PC-9 (cell line): Measurements from ENCODE around the gene MTX1.

Experiments used
- CTCF ChIP-seq: fragments of 200-600 bp; sonication (generic); conservative IDR thresholded peaks from 2 replicates; pipeline ENCODE4 v1.6.1; 2017; ENCODE audit warnings: mixed run types, antibody characterized with exemption, mild to moderate bottlenecking, moderate library complexity
- EZH2 ChIP-seq: fragments of 200-600 bp; sonication (generic); IDR thresholded peaks from 2 replicates; pipeline ENCODE4 v1.8.0; 2017; ENCODE audit warnings: antibody characterized with exemption, low read depth

- no peak for TF ChIP-seq CTCF
- TF ChIP-seq EZH2: no peak
These were observed 19.6 kb downstream of the MTX1 start for GRCh38 chr1:155228096-155228427.
